GM12873 (cell line): Measurements from ENCODE around the gene THSD7B.

Source experiments
- TF ChIP-seq, protein P1 (sequence below): IDR thresholded peaks from 2 replicates; pipeline ENCODE4 v1.5.1; 2012; ENCODE audit warnings: low read depth, mild to moderate bottlenecking, moderate library complexity, low read length, control low read depth; ENCODE audit not compliant: insufficient read depth; ENCODE audit errors: missing control alignments

THSD7B gene

DNA sequence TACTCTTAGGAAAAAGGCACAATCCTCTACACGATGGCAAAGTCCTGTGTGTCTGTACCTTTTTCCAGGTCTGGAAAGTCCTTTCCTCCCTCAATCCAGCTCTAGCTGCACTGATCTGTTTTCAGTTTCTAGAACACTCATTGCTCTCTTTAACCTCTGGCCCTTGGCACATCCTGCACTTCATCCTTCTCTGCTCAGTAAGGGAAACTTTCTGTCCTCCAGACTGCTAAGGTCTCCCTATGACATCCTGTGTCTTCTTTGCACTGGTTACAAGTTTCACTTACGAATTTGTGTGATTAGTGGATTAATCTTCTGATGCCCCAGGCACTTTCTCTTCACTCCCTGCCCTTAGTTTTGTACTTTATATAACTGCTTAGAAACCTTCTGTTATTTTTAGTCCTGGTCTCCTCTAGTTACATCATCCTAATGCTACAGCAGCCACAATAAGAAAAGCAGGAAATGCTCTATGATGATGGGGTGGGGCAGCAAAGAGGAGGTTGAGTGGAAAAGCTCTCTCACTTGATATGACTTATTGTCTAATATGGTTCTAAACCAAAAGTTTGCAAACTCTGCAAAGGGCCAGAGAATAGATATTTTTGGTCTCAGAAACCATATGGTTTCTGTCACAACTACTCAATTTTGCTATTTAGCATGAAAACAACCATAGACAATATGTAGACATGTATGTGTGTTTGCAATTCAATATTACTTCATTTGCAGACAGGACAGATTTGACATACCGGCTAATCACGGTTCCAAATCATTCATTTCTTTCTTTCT is 568.2 kb downstream of the THSD7B start:
- TF ChIP-seq, protein P1, sequence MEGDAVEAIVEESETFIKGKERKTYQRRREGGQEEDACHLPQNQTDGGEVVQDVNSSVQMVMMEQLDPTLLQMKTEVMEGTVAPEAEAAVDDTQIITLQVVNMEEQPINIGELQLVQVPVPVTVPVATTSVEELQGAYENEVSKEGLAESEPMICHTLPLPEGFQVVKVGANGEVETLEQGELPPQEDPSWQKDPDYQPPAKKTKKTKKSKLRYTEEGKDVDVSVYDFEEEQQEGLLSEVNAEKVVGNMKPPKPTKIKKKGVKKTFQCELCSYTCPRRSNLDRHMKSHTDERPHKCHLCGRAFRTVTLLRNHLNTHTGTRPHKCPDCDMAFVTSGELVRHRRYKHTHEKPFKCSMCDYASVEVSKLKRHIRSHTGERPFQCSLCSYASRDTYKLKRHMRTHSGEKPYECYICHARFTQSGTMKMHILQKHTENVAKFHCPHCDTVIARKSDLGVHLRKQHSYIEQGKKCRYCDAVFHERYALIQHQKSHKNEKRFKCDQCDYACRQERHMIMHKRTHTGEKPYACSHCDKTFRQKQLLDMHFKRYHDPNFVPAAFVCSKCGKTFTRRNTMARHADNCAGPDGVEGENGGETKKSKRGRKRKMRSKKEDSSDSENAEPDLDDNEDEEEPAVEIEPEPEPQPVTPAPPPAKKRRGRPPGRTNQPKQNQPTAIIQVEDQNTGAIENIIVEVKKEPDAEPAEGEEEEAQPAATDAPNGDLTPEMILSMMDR = no peak

GRCh38 chr2:137336067-137336466 is 570.7 kb downstream of the THSD7B start:
- TF ChIP-seq, protein P1 = no peak

- TF ChIP-seq, protein P1 = no peak
Measured at GRCh38 chr2:137339051-137339450, 573.7 kb downstream of the THSD7B start.

GRCh38 chr2:137345994-137346393 is 580.6 kb downstream of the THSD7B start:
- TF ChIP-seq, protein P1 = no peak

DNA sequence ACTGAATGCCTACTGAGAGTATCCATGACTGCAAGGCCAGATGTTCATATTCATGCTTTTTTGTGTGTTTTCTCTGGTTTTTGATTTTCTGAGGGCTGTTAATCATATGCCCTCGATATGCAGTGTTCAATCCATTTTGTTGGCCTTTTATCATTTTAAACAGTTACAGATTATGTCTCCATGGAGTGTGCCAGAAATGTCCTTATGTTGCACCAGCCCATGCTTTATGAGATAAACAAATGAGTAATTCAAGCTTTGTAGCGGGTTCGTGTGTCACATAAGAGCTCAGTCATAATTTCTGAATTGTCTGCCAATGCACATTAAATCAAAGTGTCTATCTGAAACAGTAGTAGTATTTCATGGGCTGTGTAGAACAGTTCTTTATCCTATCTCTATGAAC is 583.0 kb downstream of the THSD7B start:
- TF ChIP-seq, protein P1 = no peak

- TF ChIP-seq, protein P1 = no peak
Measured at GRCh38 chr2:137357634-137358033, 592.3 kb downstream of the THSD7B start.

DNA sequence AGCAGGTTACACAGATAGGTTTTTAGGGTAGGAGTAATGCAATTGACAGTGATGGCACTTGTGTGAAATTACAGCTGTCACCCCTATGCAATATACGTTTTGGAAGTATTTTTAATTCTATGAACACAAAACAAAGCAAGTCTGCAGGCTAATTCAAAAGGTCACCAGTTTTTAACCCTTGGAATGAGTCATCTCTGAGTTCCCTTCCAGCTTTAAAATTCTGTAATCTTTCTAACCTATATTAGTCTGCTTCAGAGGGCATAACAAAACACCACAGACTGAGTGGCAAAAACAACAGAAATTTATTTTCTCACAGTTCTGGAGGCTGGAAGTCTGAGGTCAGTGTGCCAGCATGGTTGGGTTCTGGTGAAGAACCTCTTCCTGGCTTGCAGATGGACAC is 602.0 kb downstream of the THSD7B start:
- TF ChIP-seq, protein P1 = no peak

GRCh38 chr2:137369106-137369505 is 603.8 kb downstream of the THSD7B start:
- TF ChIP-seq, protein P1 = no peak
